ENCODE results near the gene HSPB8.

HSPB8 gene

DNA sequence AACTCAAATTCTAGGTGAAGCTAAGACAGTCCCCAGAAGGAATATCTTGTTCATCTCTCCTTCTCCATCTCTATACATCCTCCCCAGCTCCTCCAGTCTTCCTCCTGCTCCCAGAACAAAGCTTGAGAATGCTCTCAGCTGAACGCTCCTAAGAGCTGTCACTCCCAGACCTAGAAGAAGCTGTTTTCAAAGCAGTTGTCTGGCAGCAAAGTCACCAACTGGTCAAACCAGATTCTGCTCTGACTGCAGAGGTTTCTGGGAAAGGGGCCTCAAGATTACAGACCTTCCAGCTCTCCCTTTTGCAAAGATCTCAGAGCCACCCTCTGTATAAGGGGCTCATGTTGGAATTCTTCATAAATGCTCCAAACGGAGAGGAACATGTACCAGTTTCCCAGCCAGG, 9.6 kb upstream of the HSPB8 start:
- no peak for DNase-seq

DNA sequence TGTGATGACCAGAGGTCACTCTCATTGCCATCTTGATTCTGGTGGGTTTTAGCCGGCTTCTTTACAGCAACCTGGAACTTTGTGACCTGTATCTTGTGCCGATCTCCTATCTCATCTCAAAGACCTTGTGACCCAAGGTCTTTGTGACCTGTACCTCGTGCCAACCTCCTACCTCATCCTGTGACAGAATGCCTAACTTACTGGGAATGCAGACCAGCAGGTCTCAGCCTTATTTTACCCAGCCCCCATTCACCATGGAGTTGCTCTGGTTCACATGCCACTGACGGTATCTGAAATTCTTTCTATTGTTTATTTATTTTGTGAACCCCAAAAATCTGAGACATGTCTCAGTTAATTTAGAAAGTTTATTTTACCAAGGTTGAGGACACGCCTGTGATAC, 7.4 kb upstream of the HSPB8 start:
- no peak for DNase-seq

DNA sequence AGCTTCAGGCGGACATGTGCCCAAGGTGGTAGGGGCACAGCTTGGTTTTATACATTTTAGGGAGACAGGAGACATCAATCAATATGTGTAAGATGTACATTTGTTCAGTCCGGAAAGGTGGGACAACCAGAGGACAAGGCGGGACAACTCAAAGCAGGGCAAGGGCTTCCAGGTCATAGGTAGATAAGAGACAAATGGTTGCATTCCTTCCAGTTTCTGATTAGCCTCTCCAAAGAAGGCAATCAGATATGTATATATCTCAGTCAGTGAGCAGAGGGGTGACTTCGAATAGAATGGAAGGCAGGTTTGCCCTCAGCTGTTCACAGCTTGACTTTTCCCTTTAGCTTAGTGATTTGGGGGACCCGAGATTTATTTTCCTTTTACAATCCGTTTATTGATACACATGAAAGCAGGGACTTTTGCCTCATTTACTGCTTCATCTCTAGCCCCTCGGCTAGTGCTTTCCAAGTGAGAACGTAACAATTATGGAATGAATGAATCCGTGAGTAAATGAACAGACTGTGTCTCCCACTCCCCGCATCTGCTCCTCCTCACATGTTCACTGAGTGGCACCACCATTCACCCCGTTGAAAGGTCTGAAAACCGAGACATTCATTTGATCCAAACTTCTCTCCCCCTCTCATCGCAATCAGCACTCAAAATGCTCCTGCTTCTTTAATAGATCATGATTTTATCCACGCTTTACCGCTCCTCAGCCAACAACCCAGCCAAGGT, 6.9 kb upstream of the HSPB8 start:
- no peak for DNase-seq

DNA sequence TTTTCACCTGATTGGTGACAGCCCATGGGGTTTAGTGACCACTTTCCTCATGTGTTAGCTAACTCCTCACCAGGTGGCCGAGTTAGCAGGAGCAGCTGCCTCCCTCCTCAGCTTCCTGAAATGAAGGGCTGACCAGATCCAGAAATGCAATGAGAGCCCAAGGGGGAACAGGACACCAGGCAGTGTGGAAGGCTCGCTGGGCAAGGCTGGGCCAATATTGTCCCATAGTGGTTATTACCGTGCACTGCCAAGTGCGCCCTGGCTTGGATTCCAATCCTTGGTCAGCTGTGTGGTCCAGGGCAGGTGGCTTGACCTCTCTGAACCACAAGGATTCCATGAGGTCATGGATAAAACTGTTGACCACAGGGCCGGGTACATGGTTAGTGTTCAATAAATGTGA, 3.6 kb upstream of the HSPB8 start:
- DNase-seq = no peak

DNA sequence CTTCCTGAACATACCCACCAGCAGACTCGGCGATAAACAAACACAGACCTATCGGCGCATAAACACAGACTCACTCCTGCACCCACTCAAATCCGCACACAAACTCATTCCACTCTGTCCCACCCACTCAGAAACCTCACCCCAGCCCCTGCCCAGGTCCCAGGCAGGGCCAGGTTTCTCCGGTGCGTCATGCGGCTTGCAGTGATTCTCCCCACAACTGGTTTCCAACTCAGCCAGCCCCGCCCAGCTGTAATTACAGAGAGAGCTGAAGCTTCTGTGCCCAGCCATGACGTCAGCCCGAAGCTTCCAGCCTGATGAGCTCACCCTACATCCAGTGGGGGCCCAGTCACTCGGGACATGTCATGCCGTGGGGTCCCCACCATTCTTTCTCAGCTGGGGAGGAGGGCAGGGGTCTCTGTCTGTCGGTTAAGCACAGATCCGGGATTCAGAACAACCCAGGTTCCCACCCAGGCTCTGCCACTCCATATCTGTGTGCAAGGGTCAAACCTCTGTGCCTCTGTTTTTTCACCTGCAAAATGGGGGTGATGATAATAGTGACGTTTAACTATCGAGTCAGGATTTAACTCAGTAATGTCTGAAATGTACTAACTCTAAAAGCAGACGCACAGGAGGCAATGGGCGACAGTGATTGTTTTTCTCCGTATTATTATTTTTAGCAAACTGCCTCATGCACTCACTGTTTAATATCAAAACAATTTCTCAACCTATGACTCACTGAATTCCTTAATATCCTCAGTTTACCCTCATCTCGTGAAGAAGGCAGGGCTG, 2.3 kb upstream of the HSPB8 start:
- peak in 51 of 58 donors; percentile 9 to 78 (median 52) for DNase-seq

DNA sequence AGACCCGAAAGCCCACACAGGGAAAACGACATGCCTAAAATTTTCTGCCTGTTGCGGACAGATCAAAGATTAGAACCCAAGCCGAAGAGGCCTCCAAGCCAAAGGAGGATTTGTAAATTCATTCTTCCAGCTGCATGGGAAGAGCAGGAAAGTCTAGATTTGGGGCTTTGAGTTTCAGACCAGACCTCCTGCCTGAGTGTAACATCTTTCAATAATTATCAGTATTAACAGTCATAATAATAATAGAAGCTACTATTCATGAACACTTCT, 1.7 kb upstream of the HSPB8 start:
- DNase-seq = no peak

DNA sequence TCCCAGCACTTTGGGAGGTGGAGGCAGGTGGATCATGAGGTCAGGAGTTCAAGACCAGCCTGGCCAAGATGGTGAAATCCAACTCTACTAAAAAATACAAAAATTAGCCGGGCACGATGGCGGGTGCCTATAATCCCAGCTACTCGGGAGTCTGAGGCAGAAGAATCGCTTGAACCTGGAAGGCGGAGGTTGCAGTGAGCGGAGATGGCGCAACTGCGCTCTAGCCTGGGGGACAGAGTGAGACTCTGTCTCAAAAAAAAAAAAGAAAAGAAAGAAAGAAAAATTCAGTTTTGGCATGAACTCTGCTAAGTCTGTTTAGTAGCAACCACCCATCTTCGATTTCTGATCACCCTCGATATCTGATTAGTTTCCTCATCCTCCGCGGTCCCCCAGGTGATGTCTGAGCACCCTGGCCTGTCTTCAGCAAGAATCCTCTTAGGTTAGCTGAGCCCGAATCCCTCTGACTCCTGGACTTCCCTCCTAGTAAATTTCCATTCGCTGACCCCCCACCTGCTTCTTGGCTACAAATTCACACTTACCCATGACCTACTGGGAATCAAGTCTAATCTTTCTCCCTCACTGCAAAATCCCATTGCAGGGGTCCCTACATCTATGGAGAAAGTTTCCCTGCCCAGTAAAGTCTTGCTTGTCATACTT, 879 bp upstream of the HSPB8 start:
- DNase-seq = peak in 1 of 58 donors; percentile 30

DNA sequence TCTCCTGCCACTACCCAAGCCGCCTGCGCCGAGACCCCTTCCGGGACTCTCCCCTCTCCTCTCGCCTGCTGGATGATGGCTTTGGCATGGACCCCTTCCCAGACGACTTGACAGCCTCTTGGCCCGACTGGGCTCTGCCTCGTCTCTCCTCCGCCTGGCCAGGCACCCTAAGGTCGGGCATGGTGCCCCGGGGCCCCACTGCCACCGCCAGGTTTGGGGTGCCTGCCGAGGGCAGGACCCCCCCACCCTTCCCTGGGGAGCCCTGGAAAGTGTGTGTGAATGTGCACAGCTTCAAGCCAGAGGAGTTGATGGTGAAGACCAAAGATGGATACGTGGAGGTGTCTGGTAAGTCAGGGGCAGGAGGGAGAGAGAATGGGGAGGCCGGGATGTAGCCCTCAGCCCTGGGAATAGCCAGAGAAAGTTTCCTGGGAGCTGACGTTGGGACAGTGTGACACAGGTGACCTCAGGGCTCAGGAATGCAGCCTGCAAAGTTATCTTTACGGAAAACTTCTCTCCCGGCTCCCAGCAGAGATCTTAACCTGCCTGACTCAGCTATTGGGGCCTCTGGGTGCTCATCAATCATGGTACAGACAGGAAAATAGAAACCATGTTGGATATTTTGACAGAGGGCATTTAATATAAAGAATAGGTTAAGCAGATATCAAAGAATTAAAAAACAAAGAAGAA, 747 bp downstream of the HSPB8 start:
- DNase-seq = peak in 1 of 58 donors; percentile 44

DNA sequence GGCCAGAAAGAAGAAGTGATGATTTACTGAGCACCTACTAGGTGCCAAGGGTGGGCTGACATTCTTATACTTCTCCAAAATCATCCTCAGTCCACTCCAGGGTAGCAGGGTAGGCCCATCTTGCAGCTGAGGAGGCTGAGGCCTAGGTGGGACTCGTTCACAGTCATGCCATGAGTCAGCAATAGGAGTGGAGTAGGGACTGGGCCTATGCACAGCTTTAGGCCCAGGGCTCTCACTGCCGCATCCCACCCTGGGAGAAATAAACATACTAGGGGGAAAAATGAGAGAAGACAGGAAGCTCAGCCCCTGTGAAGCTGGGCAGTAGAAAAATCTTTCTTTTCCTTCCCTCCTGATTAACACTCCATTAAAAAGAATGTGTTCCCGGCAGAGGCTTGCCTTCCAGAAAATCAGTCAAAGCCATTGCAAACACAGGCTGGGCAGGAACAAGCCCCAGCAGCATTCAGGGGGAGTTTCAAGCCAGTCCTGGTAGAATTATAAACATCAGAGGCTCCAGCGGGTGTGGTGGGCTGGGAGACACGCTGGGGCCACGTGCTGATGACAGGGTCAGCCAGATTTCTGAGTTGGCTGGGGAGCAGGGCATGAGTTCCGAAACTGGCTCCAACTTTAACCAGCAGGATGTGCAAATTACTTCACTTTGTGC, 1.8 kb downstream of the HSPB8 start:
- DNase-seq = peak in 26 of 58 donors; percentile 5 to 65 (median 14)

DNA sequence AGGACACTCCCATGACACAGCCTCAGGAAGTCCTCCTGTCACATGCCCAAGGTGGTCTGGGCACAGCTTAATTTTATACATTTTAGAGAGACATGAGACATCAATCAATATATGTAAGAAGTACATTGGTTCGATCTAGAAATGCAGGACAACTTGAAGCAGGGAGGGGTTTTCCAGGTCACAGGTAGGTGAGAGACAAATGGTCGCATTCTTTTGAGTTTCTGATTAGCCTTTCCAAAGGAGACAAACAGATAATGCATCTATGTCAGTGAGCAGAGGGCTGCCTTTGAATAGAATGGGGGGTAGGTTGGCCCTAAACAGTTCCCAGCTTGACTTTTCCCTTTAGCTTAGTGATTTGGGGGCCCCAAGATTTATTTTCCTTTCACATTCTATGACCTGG, 2.5 kb downstream of the HSPB8 start:
- DNase-seq = no peak

DNA sequence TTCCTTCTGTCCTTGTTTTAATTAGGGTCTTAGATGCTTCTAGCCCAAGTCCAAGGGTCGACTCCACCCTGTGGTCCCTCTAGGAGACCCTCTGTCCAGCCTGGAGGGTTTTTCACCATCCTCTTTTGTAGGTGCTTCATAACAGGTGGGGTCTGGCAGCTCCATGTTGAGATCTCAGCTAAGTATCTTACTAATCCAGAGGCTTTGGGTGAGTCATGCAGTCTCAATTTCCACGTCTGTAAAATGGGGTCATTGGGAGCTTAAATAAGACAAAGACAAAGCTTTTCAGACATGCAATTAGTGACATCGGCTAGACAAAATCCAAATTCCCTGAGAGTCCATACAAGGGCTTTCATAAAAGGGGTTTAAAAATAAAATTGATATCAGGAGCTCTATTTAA, 3.2 kb downstream of the HSPB8 start:
- DNase-seq = no peak

DNA sequence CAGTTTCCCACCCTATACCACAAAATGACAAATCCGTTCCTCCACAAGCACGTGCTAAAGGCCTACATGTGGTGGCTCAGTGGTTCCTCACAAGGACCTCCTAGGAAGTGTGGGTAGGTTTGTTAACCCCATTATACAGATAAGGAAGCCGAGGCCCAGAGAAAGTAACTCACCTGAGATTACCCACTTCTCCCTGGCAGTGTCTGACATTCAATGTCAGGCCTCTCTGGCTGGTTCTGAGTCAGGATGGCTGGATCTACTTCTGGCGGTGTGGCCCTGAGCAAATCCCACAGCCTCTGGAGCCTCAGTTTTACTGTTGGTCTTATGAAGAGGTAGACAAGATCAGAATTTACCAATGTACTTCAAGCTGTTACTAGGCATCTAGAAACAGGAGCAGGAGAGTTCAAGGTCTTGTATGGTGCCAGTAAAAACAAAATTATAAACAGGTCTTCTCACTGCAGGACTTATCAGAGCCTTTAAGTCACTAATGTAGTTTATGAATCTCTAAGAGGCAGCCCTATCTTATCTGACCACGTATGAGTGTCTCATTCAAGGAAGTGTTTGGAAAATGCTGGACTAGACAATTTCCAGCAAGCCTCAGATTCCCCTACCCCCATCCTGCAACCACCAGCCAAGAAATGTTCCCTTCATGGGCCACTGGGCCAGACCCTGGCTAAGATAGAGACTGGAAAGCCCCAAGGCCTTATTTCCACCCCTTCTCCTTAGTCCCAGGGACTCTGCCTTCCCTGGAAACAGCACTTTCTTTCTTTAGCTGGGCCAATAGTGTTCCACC, 4.2 kb downstream of the HSPB8 start:
- peak in 21 of 58 donors; percentile 5 to 69 (median 19) for DNase-seq

DNA sequence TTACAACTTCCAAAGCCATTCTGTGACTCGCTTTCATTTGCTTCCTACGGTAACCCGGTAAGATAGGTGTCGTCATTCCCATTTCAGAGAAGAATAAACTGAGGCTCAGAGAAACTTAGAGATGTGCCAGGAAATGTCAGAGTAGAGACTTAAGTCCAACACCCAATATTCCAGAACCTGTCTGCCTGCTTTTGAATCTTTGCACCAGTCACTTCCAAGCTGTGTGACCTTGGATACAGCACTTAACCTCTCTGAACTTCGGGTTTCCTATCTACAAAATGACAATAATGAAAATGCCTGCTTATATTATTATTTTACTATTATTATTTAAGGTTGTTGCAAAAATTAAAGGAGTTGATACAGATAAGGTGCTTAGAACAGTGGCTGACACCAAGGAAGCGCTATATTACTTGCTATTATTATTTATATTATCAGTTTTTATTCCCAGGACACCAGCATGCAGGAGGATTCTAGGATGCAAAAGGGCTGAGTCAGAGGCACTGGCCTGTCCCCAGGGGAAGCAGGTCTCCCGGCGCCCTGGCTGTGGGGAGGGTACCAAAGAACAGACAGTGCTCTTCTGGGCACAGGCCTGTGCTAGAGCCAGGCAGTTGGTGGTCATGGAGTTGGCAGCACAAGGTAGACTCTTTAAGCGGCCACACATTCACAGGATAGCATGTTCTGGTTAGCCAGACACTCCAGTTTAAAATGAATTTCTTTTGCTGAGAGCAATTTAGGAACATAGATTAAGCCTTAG, 5.4 kb downstream of the HSPB8 start:
- DNase-seq = peak in 29 of 58 donors; percentile 5 to 70 (median 28)

DNA sequence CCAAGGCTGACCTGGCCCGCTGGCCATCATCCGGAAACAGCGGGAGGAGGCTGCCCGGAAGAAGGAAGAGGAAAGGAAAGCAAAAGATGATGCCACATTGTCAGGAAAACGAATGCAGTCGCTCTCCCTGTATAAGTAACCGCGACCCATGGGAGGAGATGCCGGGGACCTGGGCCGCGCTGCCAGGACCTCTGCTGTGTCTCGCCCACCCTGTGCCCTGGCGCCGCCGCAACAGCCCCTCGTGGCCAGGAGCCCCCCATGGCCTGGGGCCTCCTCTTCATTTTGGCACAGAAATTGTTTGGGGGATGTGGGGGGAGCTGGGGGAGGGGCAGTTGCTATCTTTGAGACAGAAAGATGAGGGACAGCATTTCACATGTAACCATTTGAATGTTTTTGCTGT, 16.5 kb downstream of the HSPB8 start:
- DNase-seq = no peak

DNA sequence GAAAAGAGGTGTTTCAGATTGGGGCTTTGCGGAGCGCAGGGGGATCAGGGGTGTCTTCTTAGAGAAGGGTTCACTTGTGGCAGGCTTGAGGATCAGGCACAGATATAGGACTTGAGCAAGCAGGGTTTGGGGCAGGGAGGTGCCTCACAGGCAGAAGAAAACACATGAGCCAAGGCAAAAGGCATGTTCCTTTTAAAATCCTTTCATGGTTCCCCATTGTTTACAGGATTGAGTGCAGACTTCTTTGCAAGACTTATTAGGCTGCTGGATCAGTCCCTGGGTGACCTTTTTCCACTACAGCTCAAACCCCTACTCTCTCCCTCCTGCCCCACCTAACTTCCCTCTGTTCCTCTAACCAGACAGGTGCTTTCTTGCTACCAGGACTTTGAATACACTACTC, 19.7 kb downstream of the HSPB8 start:
- no peak for DNase-seq

DNA sequence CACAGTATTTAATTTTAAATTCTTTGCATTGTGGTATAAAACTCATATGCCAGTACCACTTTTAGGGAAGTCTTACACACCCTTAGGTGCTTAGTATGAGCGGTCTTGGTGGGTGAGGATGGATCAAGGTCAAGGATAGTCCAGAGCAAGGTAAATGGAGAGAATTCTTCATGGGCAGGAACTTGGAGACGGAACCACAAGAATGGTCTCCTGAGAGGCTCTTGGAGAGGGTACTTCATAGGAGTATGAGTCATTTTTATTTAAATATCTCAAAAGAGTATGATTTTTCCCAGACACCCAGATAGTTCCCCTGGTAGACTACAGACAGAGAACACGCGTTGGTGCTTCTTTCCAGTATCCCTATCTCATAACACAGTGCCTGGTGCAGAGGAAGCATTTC, 21.9 kb downstream of the HSPB8 start:
- no peak for DNase-seq

DNA sequence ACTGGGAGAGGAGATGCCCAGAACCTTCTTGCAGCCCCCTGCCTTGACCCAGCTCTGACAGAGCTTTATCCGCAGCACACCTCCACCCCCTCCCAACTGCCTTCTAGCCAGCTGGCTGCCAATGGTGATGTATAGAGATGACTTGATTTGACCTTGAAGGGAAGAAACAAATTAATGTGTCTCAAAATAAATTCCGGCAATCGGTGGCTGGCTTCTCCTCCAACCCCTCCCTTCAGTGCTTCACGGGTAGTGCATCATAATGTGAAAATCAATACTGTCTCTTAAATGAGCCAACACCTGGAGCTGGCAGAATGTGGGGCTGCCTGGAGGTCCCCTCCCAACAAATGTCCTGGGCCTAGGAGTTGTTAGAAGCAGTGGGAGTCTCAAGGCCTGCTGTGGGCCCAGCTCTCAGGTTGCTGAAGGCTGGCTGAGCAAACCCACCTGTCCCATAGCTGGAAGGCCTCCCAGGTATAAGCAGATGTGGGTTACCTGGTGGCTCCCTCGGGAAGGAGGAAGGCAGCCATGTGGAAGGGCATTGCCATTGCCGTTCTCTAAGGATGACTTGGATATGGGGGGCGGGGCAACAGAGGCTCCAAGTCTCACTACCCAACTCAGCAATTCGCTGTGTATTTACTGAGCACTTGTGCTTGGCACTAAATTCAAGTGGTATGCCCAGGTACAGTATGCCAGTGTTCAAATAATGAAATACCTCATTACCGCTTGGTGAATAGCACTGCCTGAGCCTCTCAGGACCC, 23.2 kb downstream of the HSPB8 start:
- DNase-seq = peak in 1 of 58 donors; percentile 32

DNA sequence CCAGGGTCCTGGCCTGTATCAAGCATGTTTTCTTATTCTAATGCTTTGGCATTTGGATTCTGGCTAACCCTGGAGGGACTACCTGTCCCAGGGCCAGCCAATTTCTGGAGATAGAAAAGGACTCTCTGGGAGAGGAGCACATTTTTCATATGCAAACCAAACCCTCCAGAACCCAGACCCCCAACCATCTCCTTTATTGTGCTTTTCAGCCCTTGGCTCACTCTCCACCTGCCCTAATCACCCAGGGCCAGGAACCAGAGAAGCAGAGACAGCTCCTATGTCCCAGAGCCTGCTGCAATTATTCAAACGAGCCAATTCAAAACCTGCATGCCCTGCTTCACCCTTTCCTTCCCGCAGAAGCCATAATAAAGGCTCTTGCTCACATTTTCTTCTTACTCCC, 23.8 kb downstream of the HSPB8 start:
- no peak for DNase-seq

DNA sequence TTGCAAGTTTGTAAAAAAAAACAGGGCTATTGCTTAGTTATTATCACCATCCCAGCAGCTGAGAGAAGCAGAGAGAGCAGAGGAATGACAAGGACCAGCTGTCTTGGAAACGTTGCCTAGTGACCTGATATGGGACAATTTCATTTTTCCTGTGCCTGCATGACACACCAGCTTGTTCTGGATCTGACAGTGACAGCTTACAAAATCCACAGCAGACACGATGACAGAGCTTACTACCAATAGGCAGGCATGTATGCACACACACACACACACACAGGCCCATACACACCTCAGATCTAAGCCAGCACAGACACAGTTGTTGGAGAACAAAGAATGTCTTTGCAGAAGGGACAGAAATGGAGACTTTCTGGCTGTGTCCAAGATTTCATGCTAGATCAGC, 25.4 kb downstream of the HSPB8 start:
- DNase-seq = peak in 17 of 58 donors; percentile 6 to 73 (median 24)
